Measurements from ENCODE around the gene DNAH7. TPM values are rescaled to one million over a fixed set of nuclear protein-coding genes. Genes with fewer than 3 reads are reported as not detected.

Gene DNAH7
- total and polyA plus RNA-seq, 2 of the 13 experiments (the other 11 are each of a cell fraction or from before 2014, with no cell fraction given) = 0.09 TPM; not detected in 1

DNA sequence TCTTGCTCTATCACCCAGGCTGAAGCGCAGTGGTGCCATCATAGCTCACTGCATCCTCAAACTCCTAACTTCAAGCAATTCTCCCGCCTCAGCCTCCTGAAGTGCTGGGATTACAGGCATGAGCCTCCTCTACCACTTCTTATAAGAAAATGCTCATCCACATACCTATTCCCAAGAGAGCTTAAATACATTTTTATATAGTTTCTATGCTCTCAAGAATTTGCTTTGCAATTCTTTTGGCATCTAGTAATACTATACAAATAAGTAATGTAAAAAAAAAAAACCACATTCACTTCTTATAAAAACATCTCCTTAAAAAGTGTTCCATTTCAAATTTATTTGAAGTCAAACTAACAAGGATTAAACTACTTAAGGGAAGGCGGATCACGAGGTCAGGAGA is 197.3 kb downstream of the DNAH7 start (continued):
- TF ChIP-seq, protein P1, sequence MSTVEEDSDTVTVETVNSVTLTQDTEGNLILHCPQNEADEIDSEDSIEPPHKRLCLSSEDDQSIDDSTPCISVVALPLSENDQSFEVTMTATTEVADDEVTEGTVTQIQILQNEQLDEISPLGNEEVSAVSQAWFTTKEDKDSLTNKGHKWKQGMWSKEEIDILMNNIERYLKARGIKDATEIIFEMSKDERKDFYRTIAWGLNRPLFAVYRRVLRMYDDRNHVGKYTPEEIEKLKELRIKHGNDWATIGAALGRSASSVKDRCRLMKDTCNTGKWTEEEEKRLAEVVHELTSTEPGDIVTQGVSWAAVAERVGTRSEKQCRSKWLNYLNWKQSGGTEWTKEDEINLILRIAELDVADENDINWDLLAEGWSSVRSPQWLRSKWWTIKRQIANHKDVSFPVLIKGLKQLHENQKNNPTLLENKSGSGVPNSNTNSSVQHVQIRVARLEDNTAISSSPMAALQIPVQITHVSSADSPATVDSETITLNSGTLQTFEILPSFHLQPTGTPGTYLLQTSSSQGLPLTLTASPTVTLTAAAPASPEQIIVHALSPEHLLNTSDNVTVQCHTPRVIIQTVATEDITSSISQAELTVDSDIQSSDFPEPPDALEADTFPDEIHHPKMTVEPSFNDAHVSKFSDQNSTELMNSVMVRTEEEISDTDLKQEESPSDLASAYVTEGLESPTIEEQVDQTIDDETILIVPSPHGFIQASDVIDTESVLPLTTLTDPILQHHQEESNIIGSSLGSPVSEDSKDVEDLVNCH (CRISPR knock-in tag; IDR thresholded peaks at IDR 0.05) = no peak
- TF ChIP-seq ATF7 (IDR thresholded peaks at IDR 0.05) = no peak
- TF ChIP-seq ATF7 (CRISPR knock-in tag; IDR thresholded peaks at IDR 0.05) = no peak
- TF ChIP-seq ZNF33A (CRISPR knock-in tag; IDR thresholded peaks at IDR 0.05; ENCODE audit: borderline replicate concordance) = no peak
- TF ChIP-seq SP140L (CRISPR knock-in tag; IDR thresholded peaks at IDR 0.05; ENCODE audit: borderline replicate concordance) = no peak
- TF ChIP-seq TEAD2 (CRISPR knock-in tag; IDR thresholded peaks at IDR 0.05) = no peak
- TF ChIP-seq ZNF136 (CRISPR knock-in tag; IDR thresholded peaks at IDR 0.05; ENCODE audit: low read depth) = no peak
- no peak for TF ChIP-seq HNF1A (IDR thresholded peaks at IDR 0.05; ENCODE audit: low read depth)
- TF ChIP-seq HNF1A (CRISPR knock-in tag; IDR thresholded peaks at IDR 0.05; ENCODE audit: borderline replicate concordance) = no peak
- no peak for TF ChIP-seq ZNF777 (CRISPR knock-in tag; IDR thresholded peaks at IDR 0.05)

Measured in HepG2 (cell line).